KMS-11 (cell line): ENCODE measurements around the gene ASB2.
A peak's percentile ranks its signal among the peaks of the same experiment; 100 is the strongest.

Experiments used
- H2AFZ ChIP-seq: fragments of 200-600 bp; sonication (generic); 2 replicates; pipeline ENCODE4 v1.6.1; 2016; ENCODE audit warnings: antibody characterized with exemption, mixed run types, low read depth
- H3K27ac ChIP-seq: fragments of 200-600 bp; sonication (generic); 2 replicates; pipeline ENCODE4 v1.6.1; 2016; ENCODE audit warnings: mild to moderate bottlenecking, mixed run types
- H3K27me3 ChIP-seq: fragments of 200-600 bp; sonication (generic); 2 replicates; pipeline ENCODE4 v1.6.1; 2017; ENCODE audit warnings: mild to moderate bottlenecking, low read depth, mixed run types, moderate library complexity; ENCODE audit not compliant: insufficient read depth
- H3K36me3 ChIP-seq: fragments of 200-600 bp; sonication (generic); 2 replicates; pipeline ENCODE4 v1.6.1; 2017; ENCODE audit warnings: mild to moderate bottlenecking, mixed run types; ENCODE audit not compliant: insufficient read depth
- H3K4me1 ChIP-seq: fragments of 200-600 bp; sonication (generic); 2 replicates; pipeline ENCODE4 v1.6.1; 2016; ENCODE audit warnings: mild to moderate bottlenecking, low read depth, mixed run types; ENCODE audit not compliant: poor library complexity, severe bottlenecking
- H3K4me2 ChIP-seq: fragments of 200-600 bp; sonication (generic); 2 replicates; pipeline ENCODE4 v1.7.0; 2016; ENCODE audit warnings: mild to moderate bottlenecking, mixed run types
- H3K4me3 ChIP-seq: fragments of 200-600 bp; sonication (generic); IDR thresholded peaks from 2 replicates; pipeline ENCODE4 v1.6.1; 2017; ENCODE audit warnings: low read depth, low read length, mixed read lengths; ENCODE audit not compliant: insufficient read depth
- H3K79me2 ChIP-seq: fragments of 200-600 bp; sonication (generic); 2 replicates; pipeline ENCODE4 v1.6.1; 2016; ENCODE audit warnings: low read depth, mixed run types; ENCODE audit not compliant: insufficient read depth
- H3K9ac ChIP-seq: fragments of 200-600 bp; sonication (generic); 2 replicates; pipeline ENCODE4 v1.6.1; 2016; ENCODE audit warnings: mild to moderate bottlenecking, mixed run types
- H4K20me1 ChIP-seq: fragments of 200-600 bp; sonication (generic); 2 replicates; pipeline ENCODE4 v1.6.1; 2016; ENCODE audit warnings: mild to moderate bottlenecking, mixed run types; ENCODE audit not compliant: insufficient read depth
- CTCF ChIP-seq: fragments of 200-600 bp; sonication (generic); conservative IDR thresholded peaks from 2 replicates; pipeline ENCODE4 v1.6.1; 2017; ENCODE audit warnings: low read depth, mild to moderate bottlenecking, antibody characterized with exemption, low read length, moderate library complexity, mixed read lengths

The ASB2 gene

GRCh38 chr14:93954900-93955849 is 21.2 kb downstream of the ASB2 start:
- peak overlapping the region; percentile 51; the same call in 1 of the 2 replicates for H3K4me2 ChIP-seq
- no peaks in the 10 kb centered on the region for H3K27me3 ChIP-seq
- peaks cover 59% of the 10 kb centered on the region for H3K4me1 ChIP-seq
- no peaks in the 10 kb centered on the region for H3K79me2 ChIP-seq
- no peaks in the 10 kb centered on the region for H3K36me3 ChIP-seq
- H3K4me3 ChIP-seq = no peak overlapping the region
- H3K9ac ChIP-seq = no peak overlapping the region
- no peak for TF ChIP-seq CTCF
- no peak overlapping the region for H3K27ac ChIP-seq
- H2AFZ ChIP-seq = no peak overlapping the region
- H4K20me1 ChIP-seq = no peaks in the 10 kb centered on the region

GRCh38 chr14:93954516-93954830 is 21.9 kb downstream of the ASB2 start:
- no peak overlapping the region for H3K9ac ChIP-seq
- H3K4me1 ChIP-seq = peaks cover 52% of the 10 kb centered on the region

DNA sequence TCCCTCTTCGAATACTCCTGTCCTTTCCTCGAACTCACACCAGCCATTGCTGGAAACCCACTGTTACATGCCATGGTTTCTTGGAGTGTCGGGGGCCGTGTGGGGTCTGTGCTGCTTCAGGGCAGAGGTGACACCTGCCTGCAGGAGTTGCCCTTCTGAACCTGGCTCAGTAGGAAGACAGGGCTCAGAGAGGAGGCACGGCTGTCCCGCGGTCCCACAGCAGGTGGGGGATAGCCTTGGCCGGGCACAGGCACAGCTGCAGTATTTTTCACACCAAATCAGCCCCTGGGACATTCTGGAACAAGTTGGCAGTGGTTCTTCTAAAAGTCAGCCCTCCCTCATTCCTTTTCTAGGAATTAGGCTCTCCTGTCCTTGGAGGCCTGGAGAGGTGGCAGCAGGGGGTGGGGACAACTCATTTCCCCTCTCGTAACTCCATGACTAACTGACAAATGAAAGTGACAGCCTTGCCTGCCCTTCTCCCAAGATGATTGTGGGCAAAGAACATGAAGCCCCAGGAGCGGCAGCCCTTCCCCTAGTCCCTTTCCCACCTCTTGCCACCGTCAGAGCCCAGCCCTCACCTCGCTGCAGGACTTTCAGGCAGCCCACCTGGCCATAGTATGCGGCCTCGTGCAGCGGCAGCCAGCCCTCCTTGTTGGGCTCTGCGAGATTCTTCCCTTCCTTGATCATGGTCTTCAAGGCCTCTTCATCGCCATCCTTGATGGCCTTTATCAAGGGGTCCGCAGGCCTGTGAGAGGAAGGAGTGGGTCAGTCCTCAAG is 22.4 kb downstream of the ASB2 start:
- Histone ChIP-seq H3K9ac (no peak overlapping the region), H3K27me3 (no peaks in the 10 kb centered on the region), H3K27ac (no peak overlapping the region), H3K4me3 (no peak overlapping the region), H2AFZ (no peak overlapping the region), H3K4me1 (peaks cover 48% of the 10 kb centered on the region), H3K79me2 (no peaks in the 10 kb centered on the region), H3K36me3 (no peaks in the 10 kb centered on the region), H3K4me2 (no peak overlapping the region), H4K20me1 (no peaks in the 10 kb centered on the region)
- TF ChIP-seq CTCF = no peak

More at GRCh38 chr14:93954516-93954830, 21.9 kb downstream of the ASB2 start:
- no peaks in the 10 kb centered on the region for H3K27me3 ChIP-seq
- H2AFZ ChIP-seq = no peak overlapping the region
- H4K20me1 ChIP-seq = no peaks in the 10 kb centered on the region
- H3K4me2 ChIP-seq = no peak overlapping the region
- H3K27ac ChIP-seq = no peak overlapping the region
- TF ChIP-seq CTCF = no peak
- H3K4me3 ChIP-seq = no peak overlapping the region
- no peaks in the 10 kb centered on the region for H3K79me2 ChIP-seq
- no peaks in the 10 kb centered on the region for H3K36me3 ChIP-seq

- Histone ChIP-seq H3K9ac (no peak overlapping the region), H2AFZ (no peak overlapping the region), H3K4me2 (no peak overlapping the region), H3K27ac (no peak overlapping the region), H3K36me3 (no peaks in the 10 kb centered on the region), H4K20me1 (no peaks in the 10 kb centered on the region), H3K4me3 (no peak overlapping the region), H3K79me2 (no peaks in the 10 kb centered on the region), H3K4me1 (peaks cover 42% of the 10 kb centered on the region), H3K27me3 (no peaks in the 10 kb centered on the region)
- TF ChIP-seq CTCF = no peak
Measured at GRCh38 chr14:93953263-93953662, 23.1 kb downstream of the ASB2 start.
